Epithelial cell of umbilical artery (primary cell): ENCODE measurements around the gene PLLP. TPM values are rescaled to one million over a fixed set of nuclear protein-coding genes. Genes with fewer than 3 reads are reported as not detected.

Source experiments
- total RNA-seq: library from RNA; depleted of rRNA; stranded (reverse); fragments of >200 nt; gene quantifications from 2 replicates; pipeline ENCODE4 v1.2.3, GENCODE V29; 2014

Gene PLLP
- total RNA-seq = 1.9 and 7.1 TPM in 2 replicates

GRCh38 chr16:57284209-57284951 is at the start of gene PLLP:
Gene PLLP (minus strand): TSS chr16:57284672. CDS start chr16:57284540, 132 bp downstream.

GRCh38 chr16:57244767-57245471 is 39.6 kb downstream of the PLLP start, which contains the start of gene ARL2BP:
Gene ARL2BP (plus strand): TSS chr16:57245259. CDS start chr16:57245368, 109 bp downstream.

Other genes starting within 250 kb of the PLLP start
- gene CPNE2, start 192.1 kb downstream of the PLLP start, total RNA-seq = 47.6 and 49.0 TPM in 2 replicates
- gene PSME3IP1, start 98.6 kb downstream of the PLLP start, total RNA-seq = 84.8 and 96.1 TPM in 2 replicates
- gene RSPRY1, start 98.3 kb downstream of the PLLP start, total RNA-seq = 66.7 and 66.9 TPM in 2 replicates
- 78.0 and 120 TPM in 2 replicates for gene ARL2BP, start 39.4 kb downstream of the PLLP start, total RNA-seq
- not detected in 2 replicates for gene CCL22, start 74.1 kb upstream of the PLLP start, total RNA-seq
- 2.3 and 3.2 TPM in 2 replicates for gene CX3CL1, start 87.8 kb upstream of the PLLP start, total RNA-seq
- not detected in 2 replicates for gene CCL17, start 120.1 kb upstream of the PLLP start, total RNA-seq
- gene CIAPIN1, start 162.7 kb upstream of the PLLP start, total RNA-seq = 88.1 and 104 TPM in 2 replicates
- 48.1 and 54.3 TPM in 2 replicates for gene COQ9, start 162.8 kb upstream of the PLLP start, total RNA-seq
- 147 and 166 TPM in 2 replicates for gene POLR2C, start 178.0 kb upstream of the PLLP start, total RNA-seq
- gene DOK4, start 201.8 kb upstream of the PLLP start, total RNA-seq = 17.2 and 22.7 TPM in 2 replicates